Caki2 (cell line): ENCODE measurements around the gene EIF6. TPM values are rescaled to one million over a fixed set of nuclear protein-coding genes. Genes with fewer than 3 reads are reported as not detected.

Source experiments
- DNase-seq: peaks from one replicate; pipeline ENCODE4 v3.0.0-alpha.2; 2015; ENCODE audit warnings: low read depth
- in situ Hi-C: cut with HindIII; loops from 2 replicates; pipeline ENCODE4 v1.10.0; 2016; ENCODE audit warnings: low sequenced_read_pairs, low pct_unique_long_range_greater_than_20kb, mixed read lengths
- total RNA-seq: library from RNA; depleted of rRNA; stranded (reverse); fragments of >200 nt; shearing (Covaris generic); gene quantifications from 2 replicates; pipeline ENCODE4 v1.2.3, GENCODE V29; 2014; ENCODE audit warnings: low replicate concordance; rRNA removed

The EIF6 gene
- total RNA-seq: 321 and 355 TPM in 2 replicates

GRCh38 chr20:35284267-35284991 is at the start of gene EIF6:
Gene EIF6 (minus strand): TSS chr20:35284772. CDS start chr20:35284487, 285 bp downstream.
- in situ Hi-C loops: no loop called here
- peak; percentile 87 for DNase-seq

GRCh38 chr20:35333606-35334005 is 49.0 kb upstream of the EIF6 start:
- in situ Hi-C loops: no loop called here
- no peak for DNase-seq

- no peak for DNase-seq
- in situ Hi-C loops: no loop called here
Measured at GRCh38 chr20:35332540-35333200, 48.1 kb upstream of the EIF6 start.

- peak; percentile 62 for DNase-seq
- in situ Hi-C loops: no loop called here
Measured at GRCh38 chr20:35329435-35330139, 45.0 kb upstream of the EIF6 start.

GRCh38 chr20:35328689-35329088 is 44.1 kb upstream of the EIF6 start:
- DNase-seq: no peak
- in situ Hi-C loops: no loop called here

- in situ Hi-C loops: no loop called here
- DNase-seq: no peak
Measured at GRCh38 chr20:35328095-35328685, 43.6 kb upstream of the EIF6 start.

GRCh38 chr20:35327074-35327976 is 42.8 kb upstream of the EIF6 start:
- peak; percentile 92 for DNase-seq
- in situ Hi-C loops: no loop called here

- in situ Hi-C loops: no loop called here
Measured at GRCh38 chr20:35326740-35327073, 42.1 kb upstream of the EIF6 start.

GRCh38 chr20:35326021-35326739 is 41.6 kb upstream of the EIF6 start:
- DNase-seq: no peak
- in situ Hi-C loops: no loop called here

More at GRCh38 chr20:35326740-35327073, 42.1 kb upstream of the EIF6 start:
- DNase-seq: no peak

- no peak for DNase-seq
- in situ Hi-C loops: no loop called here
Measured at GRCh38 chr20:35325401-35325800, 40.8 kb upstream of the EIF6 start.

- in situ Hi-C loops: no loop called here
- peak; percentile 83 for DNase-seq
Measured at GRCh38 chr20:35320396-35321126, 36.0 kb upstream of the EIF6 start.

GRCh38 chr20:35319871-35320197 is 35.3 kb upstream of the EIF6 start:
- in situ Hi-C loops: no loop called here
- DNase-seq: peak; percentile 68

GRCh38 chr20:35319192-35319870 is 34.8 kb upstream of the EIF6 start:
- peak; percentile 60 for DNase-seq
- in situ Hi-C loops: no loop called here

GRCh38 chr20:35318502-35319157 is 34.1 kb upstream of the EIF6 start:
- in situ Hi-C loops: no loop called here
- peak; percentile 97 for DNase-seq

- in situ Hi-C loops: no loop called here
- no peak for DNase-seq
Measured at GRCh38 chr20:35317416-35318210, 33.0 kb upstream of the EIF6 start.
